ENCODE data around the gene SEPHS2. TPM values are rescaled to one million over a fixed set of nuclear protein-coding genes. Genes with fewer than 3 reads are reported as not detected.
"Not testable (repeated sequence)": the region's sequence is repeated elsewhere in the genome, so short reads cannot be mapped to it uniquely, and the experiment has no call there.

Gene SEPHS2
- total and polyA plus RNA-seq, 7 donors: 25.0 to 213 (median 32.3) TPM

DNA sequence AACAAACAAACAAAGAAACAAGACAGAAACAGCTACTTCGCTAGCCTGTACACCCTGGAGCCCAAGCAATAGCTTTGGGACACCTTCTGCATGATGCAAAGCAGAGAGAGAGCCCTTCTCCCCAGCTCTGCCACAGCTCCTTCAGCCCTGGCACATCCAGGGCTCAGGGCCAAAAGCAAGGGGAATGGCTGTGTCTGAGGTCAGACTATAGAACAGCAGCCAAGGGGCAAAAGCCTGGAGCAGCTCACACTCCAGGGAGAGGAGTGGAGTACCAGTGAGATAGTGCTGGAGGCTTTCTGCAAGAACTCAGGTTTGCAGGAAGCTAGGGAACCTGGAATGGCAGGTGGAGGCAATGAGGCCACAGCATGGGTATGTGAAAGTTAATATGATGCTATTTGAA, 11.6 kb upstream of the SEPHS2 start:
- DNase-seq: no peak
- no peak overlapping the region for H3K27ac ChIP-seq
- no peaks in the 10 kb centered on the region for H3K9me3 ChIP-seq
- WGBS, 2 donors: 94 to 98% methylated on average over 1 of the region's 1 CpG
- no peak overlapping the region for H3K4me3 ChIP-seq
- no peaks in the 10 kb centered on the region for H3K27me3 ChIP-seq
- H3K4me1 ChIP-seq: no peaks in the 10 kb centered on the region
- intact Hi-C loops (cut with DNase I): no loop called here
- TF ChIP-seq POLR2A (IDR thresholded peaks at IDR 0.05) (no peak), EP300 (IDR thresholded peaks at IDR 0.05) (no peak), POLR2AphosphoS5 (IDR thresholded peaks at IDR 0.05) (no peak)
- TF ChIP-seq, protein P1, sequence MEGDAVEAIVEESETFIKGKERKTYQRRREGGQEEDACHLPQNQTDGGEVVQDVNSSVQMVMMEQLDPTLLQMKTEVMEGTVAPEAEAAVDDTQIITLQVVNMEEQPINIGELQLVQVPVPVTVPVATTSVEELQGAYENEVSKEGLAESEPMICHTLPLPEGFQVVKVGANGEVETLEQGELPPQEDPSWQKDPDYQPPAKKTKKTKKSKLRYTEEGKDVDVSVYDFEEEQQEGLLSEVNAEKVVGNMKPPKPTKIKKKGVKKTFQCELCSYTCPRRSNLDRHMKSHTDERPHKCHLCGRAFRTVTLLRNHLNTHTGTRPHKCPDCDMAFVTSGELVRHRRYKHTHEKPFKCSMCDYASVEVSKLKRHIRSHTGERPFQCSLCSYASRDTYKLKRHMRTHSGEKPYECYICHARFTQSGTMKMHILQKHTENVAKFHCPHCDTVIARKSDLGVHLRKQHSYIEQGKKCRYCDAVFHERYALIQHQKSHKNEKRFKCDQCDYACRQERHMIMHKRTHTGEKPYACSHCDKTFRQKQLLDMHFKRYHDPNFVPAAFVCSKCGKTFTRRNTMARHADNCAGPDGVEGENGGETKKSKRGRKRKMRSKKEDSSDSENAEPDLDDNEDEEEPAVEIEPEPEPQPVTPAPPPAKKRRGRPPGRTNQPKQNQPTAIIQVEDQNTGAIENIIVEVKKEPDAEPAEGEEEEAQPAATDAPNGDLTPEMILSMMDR (IDR thresholded peaks at IDR 0.05): no peak
- H3K36me3 ChIP-seq: no peaks in the 10 kb centered on the region

- Histone ChIP-seq H3K9me3 (no peaks in the 10 kb centered on the region), H3K27me3 (no peaks in the 10 kb centered on the region), H3K27ac (no peak overlapping the region), H3K4me3 (no peak overlapping the region), H3K36me3 (no peaks in the 10 kb centered on the region), H3K4me1 (no peaks in the 10 kb centered on the region)
- intact Hi-C loops (cut with DNase I): no loop called here
- DNase-seq: no peak
- 95 to 100% methylated on average over 1 of the region's 1 CpG for WGBS, 2 donors
- TF ChIP-seq EP300 (IDR thresholded peaks at IDR 0.05): no peak
- TF ChIP-seq POLR2AphosphoS5 (IDR thresholded peaks at IDR 0.05): no peak
- no peak for TF ChIP-seq POLR2A (IDR thresholded peaks at IDR 0.05)
- TF ChIP-seq, protein P1 (IDR thresholded peaks at IDR 0.05): no peak
Observed at GRCh38 chr16:30456302-30456701, 10.6 kb upstream of the SEPHS2 start.

DNA sequence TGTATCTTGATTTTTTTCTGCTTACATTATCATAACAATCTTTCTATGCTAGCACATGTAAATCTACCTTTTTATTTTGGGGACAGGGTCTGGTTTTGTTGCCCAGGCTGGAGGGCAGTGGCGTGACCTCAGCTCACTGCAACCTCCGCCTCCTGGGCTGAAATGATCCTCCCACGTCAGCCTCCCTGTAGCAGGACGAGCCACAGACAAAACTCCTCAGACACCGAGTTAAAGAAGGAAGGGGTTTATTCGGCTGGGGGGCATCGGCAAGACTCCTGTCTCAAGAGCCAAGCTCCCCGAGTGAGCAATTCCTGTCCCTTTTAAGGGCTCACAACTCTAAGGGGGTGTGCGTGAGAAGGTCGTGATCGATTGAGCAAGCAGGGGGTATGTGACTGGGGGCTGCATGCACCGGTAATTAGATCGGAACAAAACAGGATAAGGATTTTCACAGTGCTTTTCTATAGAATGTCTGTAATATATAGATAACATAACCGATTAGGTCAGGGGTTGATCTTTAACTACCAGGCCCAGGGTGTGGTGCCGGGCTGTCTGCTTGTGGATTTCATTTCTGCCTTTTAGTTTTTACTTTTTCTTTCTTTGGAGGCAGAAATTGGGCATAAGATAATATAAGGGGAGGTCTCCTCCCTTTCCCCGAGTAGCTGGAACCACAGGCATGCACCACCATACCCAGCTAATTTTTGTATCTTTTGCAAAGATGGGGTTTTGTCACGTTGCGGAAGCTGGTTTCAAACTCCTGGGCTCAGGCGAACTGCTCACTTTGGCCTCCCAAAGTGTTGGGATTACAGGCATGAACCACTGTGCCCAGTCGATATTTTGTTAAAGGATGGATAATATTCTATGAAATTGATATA, 7.3 kb upstream of the SEPHS2 start:
- H3K27me3 ChIP-seq; H3K27ac ChIP-seq; H3K9me3 ChIP-seq; H3K4me1 ChIP-seq; H3K4me3 ChIP-seq; H3K36me3 ChIP-seq; DNase-seq; intact Hi-C loops (cut with DNase I): not testable (repeated sequence)
- WGBS, 2 donors: 28 to 59% methylated on average over 20 of the region's 20 CpGs

GRCh38 chr16:30449116-30449435, 3.4 kb upstream of the SEPHS2 start:
- Histone ChIP-seq H3K27ac (no peak overlapping the region), H3K36me3 (peaks cover 0 to 5% (median 0%) of the 10 kb centered on the region in 4 donors), H3K9me3 (no peaks in the 10 kb centered on the region), H3K4me3 (no peak overlapping the region), H3K27me3 (no peaks in the 10 kb centered on the region), H3K4me1 (peaks cover 0 to 16% (median 12%) of the 10 kb centered on the region in 4 donors)
- DNase-seq: no peak
- intact Hi-C loops (cut with DNase I): loop anchor here (5.0 kb wide), 1 partner anchor 78 kb away; the partner anchor contains the start of gene ZNF768
- 95% methylated on average over 3 of the region's 3 CpGs for WGBS, 2 donors
- TF ChIP-seq EP300 (IDR thresholded peaks at IDR 0.05) (no peak), POLR2AphosphoS5 (IDR thresholded peaks at IDR 0.05) (no peak), POLR2A (IDR thresholded peaks at IDR 0.05) (no peak)

DNA sequence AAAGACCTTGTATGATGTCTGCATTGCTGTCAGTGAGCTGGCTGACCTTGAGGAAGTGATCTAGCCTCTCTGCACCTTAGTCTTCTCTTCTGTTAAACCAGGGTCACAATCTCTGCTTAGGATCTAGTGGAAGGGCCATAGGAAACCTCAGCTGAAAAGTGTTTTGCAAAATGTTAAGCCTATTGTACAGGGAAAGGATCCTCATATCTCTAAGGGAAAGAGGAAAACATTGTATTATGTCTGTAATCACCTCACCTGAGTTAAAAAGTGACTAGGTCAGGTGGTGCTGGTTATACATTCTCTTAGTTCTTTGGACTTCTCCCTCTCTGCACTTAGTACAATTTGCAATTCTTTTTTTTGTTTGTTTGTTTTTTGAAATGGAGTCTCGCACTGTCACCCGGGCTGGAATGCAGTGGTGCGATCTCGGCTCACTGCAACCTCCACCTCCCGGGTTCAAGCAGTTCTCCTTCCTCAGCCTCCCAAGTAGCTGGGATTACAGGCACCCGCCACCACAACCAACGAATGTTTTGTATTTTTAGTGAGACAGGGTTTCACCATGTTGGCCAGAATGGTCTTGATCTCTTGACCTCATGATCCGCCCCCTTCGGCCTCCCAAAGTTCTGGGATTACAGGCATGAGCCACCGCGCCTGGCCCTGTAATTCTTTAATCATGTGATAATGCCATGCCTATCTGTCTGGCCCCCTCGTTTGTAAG, 2.0 kb upstream of the SEPHS2 start:
- WGBS, 2 donors: 25 to 65% methylated on average over 12 of the region's 12 CpGs
- intact Hi-C loops (cut with DNase I): loop anchor here (5.0 kb wide), 1 partner anchor 80 kb away; the partner anchor contains the start of gene ZNF768
- no peaks in the 10 kb centered on the region for H3K27me3 ChIP-seq

GRCh38 chr16:30446203-30446595, 525 bp upstream of the SEPHS2 start:
- Histone ChIP-seq H3K36me3 (peaks cover 0 to 19% (median 0%) of the 10 kb centered on the region in 4 donors), H3K27me3 (no peaks in the 10 kb centered on the region), H3K4me1 (peaks cover 0 to 22% (median 14%) of the 10 kb centered on the region in 4 donors), H3K27ac (peak overlapping the region; percentile 90 to 99 (median 96)), H3K9me3 (no peaks in the 10 kb centered on the region), H3K4me3 (peak overlapping the region; percentile 69 to 99 (median 80))
- no peak for TF ChIP-seq POLR2A (IDR thresholded peaks at IDR 0.05)
- no peak for TF ChIP-seq POLR2AphosphoS5 (IDR thresholded peaks at IDR 0.05)
- TF ChIP-seq EP300 (IDR thresholded peaks at IDR 0.05): no peak
- TF ChIP-seq, protein P1 (IDR thresholded peaks at IDR 0.05): no peak
- DNase-seq: no peak
- intact Hi-C loops (cut with DNase I): loop anchor here (5.0 kb wide), 1 partner anchor 81 kb away; the partner anchor contains the start of gene ZNF768
- WGBS, 2 donors: 63 to 77% methylated on average over 10 of the region's 10 CpGs

More for the DNA sequence above, 2.0 kb upstream of the SEPHS2 start:
- peaks cover 0 to 19% (median 0%) of the 10 kb centered on the region in 4 donors for H3K36me3 ChIP-seq
- no peak overlapping the region for H3K27ac ChIP-seq
- TF ChIP-seq POLR2A (IDR thresholded peaks at IDR 0.05): no peak
- DNase-seq: no peak
- peaks cover 0 to 22% (median 14%) of the 10 kb centered on the region in 4 donors for H3K4me1 ChIP-seq
- no peaks in the 10 kb centered on the region for H3K9me3 ChIP-seq
- no peak overlapping the region for H3K4me3 ChIP-seq
